ENCODE data around the gene VWDE.

The VWDE gene

GRCh38 chr7:12327922-12328321 is 75.7 kb downstream of the VWDE start:
- no peak for FAIRE-seq

- FAIRE-seq = no peak
These were observed 78.0 kb downstream of the VWDE start for GRCh38 chr7:12325646-12326045.

GRCh38 chr7:12323415-12323814 is 80.2 kb downstream of the VWDE start:
- no peak for FAIRE-seq

GRCh38 chr7:12322903-12323300 is 80.8 kb downstream of the VWDE start:
- no peak for FAIRE-seq

GRCh38 chr7:12322284-12322902 is 81.3 kb downstream of the VWDE start:
- peak; percentile 88 for FAIRE-seq

- no peak for FAIRE-seq
These were observed 82.5 kb downstream of the VWDE start for GRCh38 chr7:12320987-12321647.

- no peak for FAIRE-seq
These were observed 83.3 kb downstream of the VWDE start for GRCh38 chr7:12320241-12320986.

GRCh38 chr7:12317675-12318074 is 86.0 kb downstream of the VWDE start:
- no peak for FAIRE-seq

GRCh38 chr7:12316925-12317324 is 86.7 kb downstream of the VWDE start:
- no peak for FAIRE-seq

- no peak for FAIRE-seq
These were observed 88.6 kb downstream of the VWDE start for GRCh38 chr7:12315049-12315448.

GRCh38 chr7:12314199-12314598 is 89.5 kb downstream of the VWDE start:
- no peak for FAIRE-seq

GRCh38 chr7:12305502-12305901 is 98.2 kb downstream of the VWDE start:
- no peak for FAIRE-seq

GRCh38 chr7:12303495-12303894 is 100.2 kb downstream of the VWDE start:
- no peak for FAIRE-seq

- FAIRE-seq = no peak
These were observed 100.6 kb downstream of the VWDE start for GRCh38 chr7:12303062-12303461.

GRCh38 chr7:12300415-12300814 is 103.2 kb downstream of the VWDE start:
- no peak for FAIRE-seq

- no peak for FAIRE-seq
These were observed 104.3 kb downstream of the VWDE start for GRCh38 chr7:12299367-12299766.

- no peak for FAIRE-seq
These were observed 106.2 kb downstream of the VWDE start for GRCh38 chr7:12297283-12298108.

GRCh38 chr7:12296051-12296570 is 107.6 kb downstream of the VWDE start:
- FAIRE-seq = no peak

- FAIRE-seq = no peak
These were observed 109.0 kb downstream of the VWDE start for GRCh38 chr7:12294701-12295100.

GRCh38 chr7:12291870-12292269 is 111.8 kb downstream of the VWDE start:
- FAIRE-seq = no peak

- FAIRE-seq = no peak
These were observed 112.9 kb downstream of the VWDE start for GRCh38 chr7:12290761-12291160.

GRCh38 chr7:12289996-12290395 is 113.7 kb downstream of the VWDE start:
- FAIRE-seq = no peak

GRCh38 chr7:12287901-12288300 is 115.8 kb downstream of the VWDE start:
- peak; percentile 78 for FAIRE-seq
